NCI-H1092 treated with DMSO at 0.1 percent for 48 hours (cell line): Measurements from ENCODE around the gene RAB11FIP3.
"Not testable (repeated sequence)": the region's sequence is repeated elsewhere in the genome, so short reads cannot be mapped to it uniquely, and the experiment has no call there.

Source experiments
- DNase-seq: peaks from one replicate; lab custom pipeline; 2025; lab: John Stamatoyannopoulos, UW

Gene RAB11FIP3

GRCh38 chr16:467249-467871 is 41.9 kb downstream of the RAB11FIP3 start:
- not testable (repeated sequence) for DNase-seq

GRCh38 chr16:468068-468821 is 42.8 kb downstream of the RAB11FIP3 start:
- no peak for DNase-seq

- not testable (repeated sequence) for DNase-seq
These were observed 44.0 kb downstream of the RAB11FIP3 start for GRCh38 chr16:469459-469858.

GRCh38 chr16:470418-470817 is 45.0 kb downstream of the RAB11FIP3 start:
- DNase-seq: no peak

- no peak for DNase-seq
These were observed 46.1 kb downstream of the RAB11FIP3 start for GRCh38 chr16:471353-472198.

- DNase-seq: no peak
These were observed 46.7 kb downstream of the RAB11FIP3 start for GRCh38 chr16:472199-472504.

- DNase-seq: no peak
These were observed 47.9 kb downstream of the RAB11FIP3 start for GRCh38 chr16:473046-474043.

- no peak for DNase-seq
These were observed 49.1 kb downstream of the RAB11FIP3 start for GRCh38 chr16:474420-475122.

- DNase-seq: no peak
These were observed 50.6 kb downstream of the RAB11FIP3 start for GRCh38 chr16:476039-476438.

- DNase-seq: no peak
These were observed 52.1 kb downstream of the RAB11FIP3 start for GRCh38 chr16:477301-478157.

- not testable (repeated sequence) for DNase-seq
These were observed 52.8 kb downstream of the RAB11FIP3 start for GRCh38 chr16:478287-478686.

GRCh38 chr16:482468-483185 is 57.2 kb downstream of the RAB11FIP3 start:
- DNase-seq: no peak

GRCh38 chr16:483341-484075 is 58.1 kb downstream of the RAB11FIP3 start:
- no peak for DNase-seq

GRCh38 chr16:489606-490005 is 64.2 kb downstream of the RAB11FIP3 start:
- DNase-seq: no peak

- no peak for DNase-seq
These were observed 65.3 kb downstream of the RAB11FIP3 start for GRCh38 chr16:490768-491167.

- no peak for DNase-seq
These were observed 65.9 kb downstream of the RAB11FIP3 start for GRCh38 chr16:491220-491919.

GRCh38 chr16:492211-492875 is 66.9 kb downstream of the RAB11FIP3 start:
- no peak for DNase-seq
